K562 (cell line): ENCODE results near the gene RSPH1. TPM values are rescaled to one million over a fixed set of nuclear protein-coding genes. Genes with fewer than 3 reads are reported as not detected.

Source experiments
- ATAC-seq: fragments of 200-7000 bp; cut with Tn5 transposase; 3 replicates; pipeline ENCODE4 v1.9.1; 2020; ENCODE audit warnings: moderate library complexity
- BruUV-seq: library from RNA; stranded (reverse); fragments of 400-500 nt; replicated peaks from 2 replicates; lab custom pipeline; 2021; lab: Mats Ljungman, UMichigan
- CTCF ChIA-PET: fragments of 300-600 bp; formaldehyde crosslinking; extraction: SDS; loops from one replicate; lab custom pipeline; 2021; ENCODE audit warnings: low intra/inter-chr PET ratio; lab: Yijun Ruan, JAX
- POLR2A ChIA-PET: fragments of 300-600, 350-650 bp; sonication (Branson Sonifier 250); formaldehyde crosslinking; extraction: SDS; loops from one replicate; lab custom pipeline; 2021; ENCODE audit warnings: antibody characterized with exemption, inconsistent platforms; lab: Yijun Ruan, JAX
- DNase-seq, 4 experiments: peaks; one replicate each; pipeline versions ENCODE4 v3.0.0 to v3.0.0-alpha.2; 2011 to 2018; ENCODE audit warnings: low spot score in 3 of 4, mixed read lengths in 3 of 4; ENCODE audit errors: extremely low read depth in 1 of 4
- FAIRE-seq: peaks from 2 replicates; lab custom pipeline; 2011; peaks lifted over from hg19 to GRCh38; lab: Jason Lieb, UNC
- H2AFZ ChIP-seq: 2 replicates; pipeline ENCODE4 v1.6.0; 2011; ENCODE audit warnings: low read depth, low read length, control low read depth, inconsistent platforms
- H3K27ac ChIP-seq: fragments of 200-600 bp; 3 replicates; pipeline ENCODE4 v1.8.0; 2011; ENCODE audit warnings: low read depth, mild to moderate bottlenecking, control low read depth, inconsistent platforms, low read length, moderate library complexity, mixed read lengths; ENCODE audit errors: extremely low read depth
- H3K27me3 ChIP-seq, 2 experiments: fragments of 300-600 bp in 1 of 2; 2 replicates in 1 of 2; 3 replicates in 1 of 2; pipeline versions ENCODE4 v1.6.0 to v1.8.0; 2011; ENCODE audit warnings: inconsistent platforms in 2 of 2, low read length in 2 of 2, mild to moderate bottlenecking in 1 of 2, mixed read lengths in 1 of 2, moderate library complexity in 1 of 2; ENCODE audit not compliant: control insufficient read depth in 2 of 2, insufficient read depth in 2 of 2
- H3K36me3 ChIP-seq: fragments of 300-600 bp; 3 replicates; pipeline ENCODE4 v1.8.0; 2011; ENCODE audit warnings: mild to moderate bottlenecking, low read length, inconsistent platforms; ENCODE audit not compliant: control insufficient read depth, insufficient read depth
- H3K4me1 ChIP-seq, 2 experiments: fragments of 200-600 bp in 1 of 2; replicated peaks in 1 of 2; 2 replicates in 1 of 2; 3 replicates in 1 of 2; pipeline versions ENCODE4 v1.5.1 to v1.8.0; 2011; ENCODE audit warnings: inconsistent platforms in 2 of 2, low read length in 2 of 2, mild to moderate bottlenecking in 1 of 2, mixed read lengths in 1 of 2, moderate library complexity in 1 of 2; ENCODE audit not compliant: control insufficient read depth in 2 of 2, insufficient read depth in 2 of 2
- H3K4me2 ChIP-seq: 2 replicates; pipeline ENCODE4 v1.6.1; 2011; ENCODE audit warnings: low read length, control low read depth, inconsistent platforms, mixed read lengths; ENCODE audit not compliant: insufficient read depth
- H3K4me3 ChIP-seq: fragments of 200-600 bp; sonication (generic), shearing (Covaris generic); 2 replicates; pipeline ENCODE4 v1.5.1; 2016; ENCODE audit warnings: control low read depth, inconsistent platforms
- H3K79me2 ChIP-seq: fragments of 200-600 bp; 3 replicates; pipeline ENCODE4 v1.8.0; 2011; ENCODE audit warnings: low read length, inconsistent platforms; ENCODE audit not compliant: control insufficient read depth, insufficient read depth
- H3K9ac ChIP-seq, 2 experiments: 2 replicates each; pipeline versions ENCODE4 v1.6.0 to v1.6.1; 2011; ENCODE audit warnings: low read depth in 2 of 2, low read length in 2 of 2, control low read depth in 1 of 2, inconsistent platforms in 1 of 2, mild to moderate bottlenecking in 1 of 2, mixed read lengths in 1 of 2; ENCODE audit not compliant: insufficient read depth in 1 of 2
- H3K9me1 ChIP-seq: one replicate; pipeline ENCODE4 v1.6.0; 2011; ENCODE audit warnings: inconsistent platforms, mild to moderate bottlenecking, low read length, moderate library complexity; ENCODE audit not compliant: control insufficient read depth, insufficient read depth
- H3K9me3 ChIP-seq: replicated peaks from 2 replicates; pipeline ENCODE4 v1.5.1; 2011; ENCODE audit warnings: low read depth, low read length, inconsistent platforms; ENCODE audit not compliant: control insufficient read depth, insufficient read depth
- H4K20me1 ChIP-seq: replicated peaks from 2 replicates; pipeline ENCODE4 v1.6.1; 2011; ENCODE audit warnings: low read length, inconsistent platforms, mixed read lengths; ENCODE audit not compliant: control insufficient read depth, insufficient read depth
- FOXK2 ChIP-seq, 2 experiments: fragments of 450-650 bp; IDR thresholded peaks in 1 of 2; conservative IDR thresholded peaks in 1 of 2; 2 replicates each; pipeline ENCODE4 v1.6.1; 2016; ENCODE audit warnings: low read depth in 2 of 2, mild to moderate bottlenecking in 1 of 2
- MEF2A ChIP-seq: IDR thresholded peaks from 2 replicates; pipeline ENCODE4 v1.6.1; 2011; ENCODE audit warnings: low read depth, mild to moderate bottlenecking, low read length, moderate library complexity; ENCODE audit not compliant: control insufficient read depth
- MTA3 ChIP-seq: fragments of 450-650 bp; formaldehyde crosslinking; IDR thresholded peaks from 2 replicates; pipeline ENCODE4 v1.6.1; 2017; ENCODE audit warnings: mild to moderate bottlenecking, borderline replicate concordance
- NFE2 ChIP-seq: IDR thresholded peaks from 2 replicates; pipeline ENCODE4 v1.6.1; 2014; ENCODE audit warnings: antibody characterized with exemption, low read depth
- ZBTB17 ChIP-seq: fragments of 450-650 bp; formaldehyde crosslinking; IDR thresholded peaks from 2 replicates; pipeline ENCODE4 v1.4.0; 2020; ENCODE audit warnings: mild to moderate bottlenecking
- ZNF212 ChIP-seq: fragments of 450-650 bp; formaldehyde crosslinking; IDR thresholded peaks from 2 replicates; pipeline ENCODE4 v1.4.0; 2020; ENCODE audit warnings: mild to moderate bottlenecking
- ZNF79 ChIP-seq: fragments of 250-450 bp; sonication (Bioruptor Pico); IDR thresholded peaks from 2 replicates; pipeline ENCODE4 v1.4.0; 2020; ENCODE audit warnings: low read depth, mild to moderate bottlenecking, moderate library complexity
- WGBS: fragments of 100-300 bp; shearing (Covaris generic); methylation state at CpG from one replicate; pipeline ENCODE4 v1.1.6; 2016; ENCODE audit warnings: low coverage, mixed read lengths; ENCODE audit not compliant: insufficient coverage; ENCODE audit errors: missing lambda C conversion rate; 5-methylcytosine and 5-hydroxymethylcytosine counted together
- in situ Hi-C: fragments of 300-500 bp; cut with MboI; formaldehyde crosslinking; loops from 4 replicates; pipeline ENCODE4 v1.15.0; 2018; ENCODE audit warnings: inconsistent platforms, mixed read lengths
- intact Hi-C: fragments of 100-400 bp; cut with micrococcal nuclease; formaldehyde crosslinking; loops from 2 replicates; pipeline ENCODE4 v1.14.2; 2022
- polyA plus RNA-seq, 8 experiments: library from polyadenylated mRNA; depleted of rRNA in 4 of 8; stranded (reverse) in 5 of 8; unstranded in 3 of 8; fragments of >200 nt; fragmentation: Nextera tagmentation in 2 of 8; fragmentation: Illumina TruSeq in 1 of 8; extraction: Ambion mirVana in 2 of 8; extraction: Trizol in 1 of 8; gene quantifications; 2 replicates each; pipeline versions ENCODE4 v1.2.1 to v1.2.3, GENCODE V29; 2011 to 2014; ENCODE audit warnings: inconsistent platforms in 1 of 8, missing spikeins in 1 of 8
- total RNA-seq, 7 experiments: library from RNA; depleted of rRNA in 6 of 7; stranded (reverse); fragments of >200 nt in 6 of 7; fragmentation: Illumina TruSeq in 2 of 7; extraction: Trizol in 2 of 7; gene quantifications; 2 replicates each; pipeline versions ENCODE4 v1.2.1 to v1.2.3, GENCODE V29; 2011 to 2021; ENCODE audit warnings: low replicate concordance in 1 of 7
- TF ChIP-seq, protein P1 (sequence below), 3 experiments: IDR thresholded peaks in 2 of 3; conservative IDR thresholded peaks in 1 of 3; 2 replicates each; pipeline ENCODE4 v1.5.1; 2011 to 2012; ENCODE audit warnings: low read length in 3 of 3, mild to moderate bottlenecking in 3 of 3, control low read depth in 2 of 3, improper control_type of control experiment in 1 of 3, inconsistent platforms in 1 of 3, low read depth in 1 of 3, mixed read lengths in 1 of 3, moderate library complexity in 1 of 3; ENCODE audit not compliant: insufficient read depth in 2 of 3
- TF ChIP-seq, protein P2 (sequence below): fragments of 250-450 bp; sonication (Bioruptor Pico); IDR thresholded peaks from 2 replicates; pipeline ENCODE4 v1.5.0; 2020; ENCODE audit warnings: mild to moderate bottlenecking, borderline replicate concordance

Gene RSPH1
- total and polyA plus RNA-seq, 9 of the 15 experiments (the other 6 are each of a cell fraction or from before 2014, with no cell fraction given), result 0.17 TPM; not detected in 8

DNA sequence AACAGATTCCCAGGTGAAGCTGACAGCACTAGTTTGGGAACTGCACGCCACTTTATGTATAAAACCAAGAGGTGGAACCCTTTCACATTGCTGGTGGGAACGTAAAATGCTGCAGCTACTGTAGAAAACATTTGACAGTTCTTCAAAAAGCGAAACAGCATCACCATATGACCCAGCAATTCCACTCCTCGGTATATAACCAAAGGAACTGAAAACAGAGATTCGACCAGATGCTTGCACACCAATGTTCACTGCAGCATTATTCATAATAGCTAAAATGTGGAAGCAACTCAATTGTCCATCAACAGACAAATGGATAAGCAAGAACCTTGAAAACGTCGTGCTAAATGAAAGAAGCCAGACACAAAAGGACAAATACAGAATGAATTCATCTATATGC lies 17.5 kb downstream of the RSPH1 start:
- POLR2A ChIA-PET, result interaction anchor here (0.6 to 1.0 kb wide), 2 partner anchors 36 to 65 kb away, joined by 3 read pairs; no protein-coding TSS in a partner anchor
- DNase-seq (no peak), ATAC-seq (no peak), FAIRE-seq (no peak)
- no peak overlapping the region for H3K4me3 ChIP-seq
- no peak overlapping the region for H3K4me2 ChIP-seq
- under 1% methylated on average over 7 of the region's 7 CpGs for WGBS
- no TSS peak for BruUV-seq
- CTCF ChIA-PET, result no interaction called here
- no peaks in the 10 kb centered on the region for H3K79me2 ChIP-seq
- H3K9me1 ChIP-seq, result no peaks in the 10 kb centered on the region
- intact Hi-C loops, result no loop called here
- peaks cover 54 to 68% of the 10 kb centered on the region in 2 experiments for H3K27me3 ChIP-seq
- H2AFZ ChIP-seq, result no peak overlapping the region
- H3K9me3 ChIP-seq, result no peaks in the 10 kb centered on the region
- no peaks in the 10 kb centered on the region for H3K36me3 ChIP-seq
- H3K4me1 ChIP-seq, result no peaks in the 10 kb centered on the region
- H3K27ac ChIP-seq, result no peak overlapping the region
- in situ Hi-C loops, result no loop called here
- H4K20me1 ChIP-seq, result no peaks in the 10 kb centered on the region
- TF ChIP-seq ZNF79 (CRISPR knock-in tag) (no peak), NFE2 (no peak), ZBTB17 (no peak)
- H3K9ac ChIP-seq, result no peak overlapping the region

DNA sequence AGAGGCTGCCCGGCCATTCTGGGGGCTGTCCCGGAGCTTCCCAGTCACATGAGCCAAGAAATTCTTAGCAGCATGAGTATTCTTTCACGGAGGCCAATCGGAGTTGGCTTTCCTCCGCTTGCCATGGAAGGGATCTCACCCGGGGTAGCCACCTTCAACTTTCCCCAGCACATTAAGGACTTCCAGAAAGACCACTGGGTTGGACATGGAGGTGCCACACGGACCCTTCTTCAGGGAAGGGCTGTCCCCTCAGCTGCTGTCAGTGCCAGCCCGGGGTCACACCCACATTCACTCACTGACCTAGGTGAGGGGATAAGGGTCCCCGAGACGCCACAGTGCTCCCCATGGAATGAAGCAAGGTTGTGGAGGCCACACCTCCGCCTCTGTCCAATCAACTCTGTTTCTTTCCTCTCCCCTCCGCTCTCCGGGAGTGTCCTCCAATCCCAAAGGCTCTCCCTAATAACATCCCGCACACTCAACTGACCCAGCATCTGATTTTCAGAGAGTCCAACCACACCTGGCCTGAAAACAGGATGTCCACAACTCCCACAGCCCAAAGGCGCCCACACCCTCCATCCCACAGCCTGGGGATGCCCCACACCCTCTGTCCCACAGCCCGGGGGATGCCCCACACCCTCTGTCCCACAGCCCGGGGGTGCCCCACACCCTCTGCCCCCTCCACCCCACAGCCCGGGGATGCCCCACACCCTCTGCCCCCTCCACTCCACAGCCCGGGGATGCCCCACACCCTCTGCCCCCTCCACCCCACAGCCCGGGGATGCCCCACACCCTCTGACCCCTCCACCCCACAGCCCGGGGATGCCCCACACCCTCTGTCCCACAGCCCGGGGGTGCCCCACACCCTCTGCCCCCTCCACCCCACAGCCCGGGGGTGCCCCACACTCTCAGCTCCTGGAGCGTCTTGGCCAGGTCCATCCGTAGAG lies 19.4 kb downstream of the RSPH1 start:
- Histone ChIP-seq H3K9me3 (no peaks in the 10 kb centered on the region), H2AFZ (no peak overlapping the region), H4K20me1 (no peaks in the 10 kb centered on the region), H3K36me3 (no peaks in the 10 kb centered on the region), H3K4me2 (no peak overlapping the region), H3K9me1 (no peaks in the 10 kb centered on the region), H3K9ac (no peak overlapping the region), H3K79me2 (no peaks in the 10 kb centered on the region), H3K27me3 (peaks cover 53 to 70% of the 10 kb centered on the region in 2 experiments), H3K4me1 (peaks cover 0 to 3% of the 10 kb centered on the region in 2 experiments; a peak in 1 of 5 replicates), H3K4me3 (no peak overlapping the region), H3K27ac (no peak overlapping the region)
- ChIA-PET CTCF (no interaction called here), POLR2A (interaction anchor here (0.7 to 1.2 kb wide), 2 partner anchors 11 to 246 kb away, joined by 3 to 4 read pairs; no protein-coding TSS in a partner anchor)
- WGBS, result 6% methylated on average over 17 of the region's 25 CpGs
- no TSS peak for BruUV-seq
- intact Hi-C loops (no loop called here), in situ Hi-C loops (no loop called here)
- ATAC-seq (no peak), DNase-seq (no peak), FAIRE-seq (no peak)
- TF ChIP-seq, protein P1, sequence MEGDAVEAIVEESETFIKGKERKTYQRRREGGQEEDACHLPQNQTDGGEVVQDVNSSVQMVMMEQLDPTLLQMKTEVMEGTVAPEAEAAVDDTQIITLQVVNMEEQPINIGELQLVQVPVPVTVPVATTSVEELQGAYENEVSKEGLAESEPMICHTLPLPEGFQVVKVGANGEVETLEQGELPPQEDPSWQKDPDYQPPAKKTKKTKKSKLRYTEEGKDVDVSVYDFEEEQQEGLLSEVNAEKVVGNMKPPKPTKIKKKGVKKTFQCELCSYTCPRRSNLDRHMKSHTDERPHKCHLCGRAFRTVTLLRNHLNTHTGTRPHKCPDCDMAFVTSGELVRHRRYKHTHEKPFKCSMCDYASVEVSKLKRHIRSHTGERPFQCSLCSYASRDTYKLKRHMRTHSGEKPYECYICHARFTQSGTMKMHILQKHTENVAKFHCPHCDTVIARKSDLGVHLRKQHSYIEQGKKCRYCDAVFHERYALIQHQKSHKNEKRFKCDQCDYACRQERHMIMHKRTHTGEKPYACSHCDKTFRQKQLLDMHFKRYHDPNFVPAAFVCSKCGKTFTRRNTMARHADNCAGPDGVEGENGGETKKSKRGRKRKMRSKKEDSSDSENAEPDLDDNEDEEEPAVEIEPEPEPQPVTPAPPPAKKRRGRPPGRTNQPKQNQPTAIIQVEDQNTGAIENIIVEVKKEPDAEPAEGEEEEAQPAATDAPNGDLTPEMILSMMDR (IDR thresholded peaks at IDR 0.05 in 2 of 3, conservative IDR thresholded peaks at IDR 0.05 in 1 of 3; ENCODE audit: insufficient read depth in 2 of 3, low read depth in 1 of 3, low read length in 3 of 3), result no peak
- TF ChIP-seq, protein P2, sequence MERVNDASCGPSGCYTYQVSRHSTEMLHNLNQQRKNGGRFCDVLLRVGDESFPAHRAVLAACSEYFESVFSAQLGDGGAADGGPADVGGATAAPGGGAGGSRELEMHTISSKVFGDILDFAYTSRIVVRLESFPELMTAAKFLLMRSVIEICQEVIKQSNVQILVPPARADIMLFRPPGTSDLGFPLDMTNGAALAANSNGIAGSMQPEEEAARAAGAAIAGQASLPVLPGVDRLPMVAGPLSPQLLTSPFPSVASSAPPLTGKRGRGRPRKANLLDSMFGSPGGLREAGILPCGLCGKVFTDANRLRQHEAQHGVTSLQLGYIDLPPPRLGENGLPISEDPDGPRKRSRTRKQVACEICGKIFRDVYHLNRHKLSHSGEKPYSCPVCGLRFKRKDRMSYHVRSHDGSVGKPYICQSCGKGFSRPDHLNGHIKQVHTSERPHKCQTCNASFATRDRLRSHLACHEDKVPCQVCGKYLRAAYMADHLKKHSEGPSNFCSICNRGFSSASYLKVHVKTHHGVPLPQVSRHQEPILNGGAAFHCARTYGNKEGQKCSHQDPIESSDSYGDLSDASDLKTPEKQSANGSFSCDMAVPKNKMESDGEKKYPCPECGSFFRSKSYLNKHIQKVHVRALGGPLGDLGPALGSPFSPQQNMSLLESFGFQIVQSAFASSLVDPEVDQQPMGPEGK (CRISPR knock-in tag), result no peak
- no peak for TF ChIP-seq MEF2A
- no peak for TF ChIP-seq MTA3
- no peak for TF ChIP-seq FOXK2 (conservative IDR thresholded peaks at IDR 0.05 in 1 of 2, IDR thresholded peaks at IDR 0.05 in 1 of 2; ENCODE audit: low read depth in 2 of 2)
- TF ChIP-seq ZNF212, result no peak
